ENCODE measurements around the gene PBX3.

The PBX3 gene

DNA sequence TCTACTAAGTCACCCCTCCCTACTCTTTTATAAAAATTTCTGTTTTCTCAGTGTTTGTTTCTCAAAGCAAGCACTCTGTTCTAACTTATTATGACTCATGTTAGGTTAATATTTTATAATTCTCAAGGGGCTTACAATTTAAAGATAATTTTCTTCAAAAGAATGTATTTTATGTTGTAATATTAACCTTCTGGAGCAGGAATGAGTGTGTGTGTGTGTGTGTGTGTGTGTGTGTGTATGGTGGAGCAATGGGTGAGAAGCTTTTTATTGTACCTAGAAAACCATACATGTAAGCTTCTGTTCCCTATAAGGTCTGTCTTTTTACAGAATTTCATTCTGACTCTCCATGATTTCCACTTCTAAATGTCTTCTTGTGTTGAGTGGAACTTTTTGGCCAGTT, 63.0 kb downstream of the PBX3 start:
- Histone ChIP-seq H3K4me3 (ENCODE audit: low read length, poor library complexity, severe bottlenecking) (no peak overlapping the region), H3K9me3 (ENCODE audit: insufficient read depth, low read depth, low read length) (no peaks in the 10 kb centered on the region), H3K9me2 (replicated peaks; ENCODE audit: low read depth, low read length) (no peaks in the 10 kb centered on the region), H3K79me2 (ENCODE audit: insufficient read depth, low read length) (peaks cover 73% of the 10 kb centered on the region), H3K4me1 (ENCODE audit: insufficient read depth, low read length, poor library complexity, severe bottlenecking) (peaks cover 7% of the 10 kb centered on the region), H4K20me1 (ENCODE audit: insufficient read depth, low read length, poor library complexity, severe bottlenecking) (no peaks in the 10 kb centered on the region), H3K36me3 (ENCODE audit: insufficient read depth, low read length) (no peaks in the 10 kb centered on the region; the same call in 1 of the 2 replicates), H3K4me2 (ENCODE audit: low read depth, low read length, poor library complexity, severe bottlenecking) (no peak overlapping the region), H2AFZ (ENCODE audit: low read length) (no peak overlapping the region), H3K27me3 (ENCODE audit: insufficient read depth, low read length, poor library complexity, severe bottlenecking) (no peaks in the 10 kb centered on the region), H3F3A (ENCODE audit: low read depth) (no peaks in the 10 kb centered on the region), H3K9ac (ENCODE audit: low read depth, low read length, poor library complexity, severe bottlenecking) (no peak overlapping the region)
- TF ChIP-seq, protein P1, sequence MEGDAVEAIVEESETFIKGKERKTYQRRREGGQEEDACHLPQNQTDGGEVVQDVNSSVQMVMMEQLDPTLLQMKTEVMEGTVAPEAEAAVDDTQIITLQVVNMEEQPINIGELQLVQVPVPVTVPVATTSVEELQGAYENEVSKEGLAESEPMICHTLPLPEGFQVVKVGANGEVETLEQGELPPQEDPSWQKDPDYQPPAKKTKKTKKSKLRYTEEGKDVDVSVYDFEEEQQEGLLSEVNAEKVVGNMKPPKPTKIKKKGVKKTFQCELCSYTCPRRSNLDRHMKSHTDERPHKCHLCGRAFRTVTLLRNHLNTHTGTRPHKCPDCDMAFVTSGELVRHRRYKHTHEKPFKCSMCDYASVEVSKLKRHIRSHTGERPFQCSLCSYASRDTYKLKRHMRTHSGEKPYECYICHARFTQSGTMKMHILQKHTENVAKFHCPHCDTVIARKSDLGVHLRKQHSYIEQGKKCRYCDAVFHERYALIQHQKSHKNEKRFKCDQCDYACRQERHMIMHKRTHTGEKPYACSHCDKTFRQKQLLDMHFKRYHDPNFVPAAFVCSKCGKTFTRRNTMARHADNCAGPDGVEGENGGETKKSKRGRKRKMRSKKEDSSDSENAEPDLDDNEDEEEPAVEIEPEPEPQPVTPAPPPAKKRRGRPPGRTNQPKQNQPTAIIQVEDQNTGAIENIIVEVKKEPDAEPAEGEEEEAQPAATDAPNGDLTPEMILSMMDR (conservative IDR thresholded peaks at IDR 0.05; ENCODE audit: low read length) = no peak
- TF ChIP-seq EZH2phosphoT487 (IDR thresholded peaks at IDR 0.05; ENCODE audit: borderline replicate concordance) = no peak

DNA sequence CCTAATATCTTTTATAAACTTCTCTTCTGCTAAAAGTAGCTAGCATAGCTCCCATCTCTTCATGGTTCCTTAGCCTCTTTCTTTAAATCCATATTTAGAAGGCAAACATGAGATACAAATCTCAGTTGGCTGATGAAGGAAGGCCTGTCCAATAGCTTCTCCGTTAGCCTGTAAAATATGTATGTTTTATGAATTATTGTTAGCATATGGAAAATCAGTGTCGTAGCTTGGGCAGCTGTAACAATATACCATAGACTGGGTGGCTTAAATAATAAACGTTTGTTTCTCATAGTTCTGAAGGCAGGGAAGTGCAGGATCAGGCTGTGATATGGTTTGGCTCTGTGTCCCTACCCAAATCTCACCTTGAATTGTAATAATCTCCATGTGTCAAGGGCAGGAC, 63.8 kb downstream of the PBX3 start:
- Histone ChIP-seq H3K4me3 (ENCODE audit: low read length, poor library complexity, severe bottlenecking) (no peak overlapping the region), H4K20me1 (ENCODE audit: insufficient read depth, low read length, poor library complexity, severe bottlenecking) (peaks cover 7% of the 10 kb centered on the region), H3K9me2 (replicated peaks; ENCODE audit: low read depth, low read length) (no peaks in the 10 kb centered on the region), H3K9me3 (ENCODE audit: insufficient read depth, low read depth, low read length) (no peaks in the 10 kb centered on the region), H3K79me2 (ENCODE audit: insufficient read depth, low read length) (peaks cover 75% of the 10 kb centered on the region), H2AFZ (ENCODE audit: low read length) (no peak overlapping the region), H3K4me2 (ENCODE audit: low read depth, low read length, poor library complexity, severe bottlenecking) (no peak overlapping the region), H3K9ac (ENCODE audit: low read depth, low read length, poor library complexity, severe bottlenecking) (no peak overlapping the region), H3F3A (ENCODE audit: low read depth) (no peaks in the 10 kb centered on the region), H3K27me3 (ENCODE audit: insufficient read depth, low read length, poor library complexity, severe bottlenecking) (no peaks in the 10 kb centered on the region), H3K36me3 (ENCODE audit: insufficient read depth, low read length) (no peaks in the 10 kb centered on the region; the same call in 1 of the 2 replicates), H3K4me1 (ENCODE audit: insufficient read depth, low read length, poor library complexity, severe bottlenecking) (peaks cover 15% of the 10 kb centered on the region)
- no peak for TF ChIP-seq EZH2phosphoT487 (IDR thresholded peaks at IDR 0.05; ENCODE audit: borderline replicate concordance)
- TF ChIP-seq, protein P1 (conservative IDR thresholded peaks at IDR 0.05; ENCODE audit: low read length) = no peak

DNA sequence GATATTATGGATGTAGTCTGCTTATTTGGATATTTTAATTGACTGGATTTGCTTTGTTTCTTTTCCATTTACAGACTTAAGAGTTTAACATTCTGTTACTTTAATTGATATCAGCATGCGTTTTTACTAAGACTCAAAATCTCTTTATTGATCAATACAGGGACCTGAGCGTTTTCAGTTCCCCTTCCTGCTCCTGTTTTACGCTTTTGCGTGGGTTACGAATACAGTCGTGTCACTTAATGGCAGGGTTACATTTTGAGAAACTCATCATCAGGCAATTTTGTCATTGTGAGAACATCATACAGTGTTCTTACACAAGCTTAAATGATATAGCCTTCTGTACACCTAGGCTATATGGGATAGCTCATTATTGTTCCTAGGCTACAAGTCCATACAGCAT, 65.2 kb downstream of the PBX3 start:
- no peak overlapping the region for H3K9ac ChIP-seq (ENCODE audit: low read depth, low read length, poor library complexity, severe bottlenecking)
- H3F3A ChIP-seq (ENCODE audit: low read depth) = no peaks in the 10 kb centered on the region
- H3K9me3 ChIP-seq (ENCODE audit: insufficient read depth, low read depth, low read length) = no peaks in the 10 kb centered on the region
- peaks cover 17% of the 10 kb centered on the region for H3K4me1 ChIP-seq (ENCODE audit: insufficient read depth, low read length, poor library complexity, severe bottlenecking)
- TF ChIP-seq, protein P1 (conservative IDR thresholded peaks at IDR 0.05; ENCODE audit: low read length) = no peak
- no peak for TF ChIP-seq EZH2phosphoT487 (IDR thresholded peaks at IDR 0.05; ENCODE audit: borderline replicate concordance)
- peaks cover 76% of the 10 kb centered on the region for H3K79me2 ChIP-seq (ENCODE audit: insufficient read depth, low read length)
- no peak overlapping the region for H3K4me3 ChIP-seq (ENCODE audit: low read length, poor library complexity, severe bottlenecking)
- H2AFZ ChIP-seq (ENCODE audit: low read length) = no peak overlapping the region
- H4K20me1 ChIP-seq (ENCODE audit: insufficient read depth, low read length, poor library complexity, severe bottlenecking) = peaks cover 7% of the 10 kb centered on the region
- H3K36me3 ChIP-seq (ENCODE audit: insufficient read depth, low read length) = no peaks in the 10 kb centered on the region; the same call in 1 of the 2 replicates
- H3K9me2 ChIP-seq (replicated peaks; ENCODE audit: low read depth, low read length) = no peaks in the 10 kb centered on the region
- no peak overlapping the region for H3K4me2 ChIP-seq (ENCODE audit: low read depth, low read length, poor library complexity, severe bottlenecking)
- no peaks in the 10 kb centered on the region for H3K27me3 ChIP-seq (ENCODE audit: insufficient read depth, low read length, poor library complexity, severe bottlenecking)
